ENCODE results near the gene SLC12A1.

SLC12A1 gene

GRCh38 chr15:48244921-48245320, 38.8 kb downstream of the SLC12A1 start:
- no peak for DNase-seq

DNA sequence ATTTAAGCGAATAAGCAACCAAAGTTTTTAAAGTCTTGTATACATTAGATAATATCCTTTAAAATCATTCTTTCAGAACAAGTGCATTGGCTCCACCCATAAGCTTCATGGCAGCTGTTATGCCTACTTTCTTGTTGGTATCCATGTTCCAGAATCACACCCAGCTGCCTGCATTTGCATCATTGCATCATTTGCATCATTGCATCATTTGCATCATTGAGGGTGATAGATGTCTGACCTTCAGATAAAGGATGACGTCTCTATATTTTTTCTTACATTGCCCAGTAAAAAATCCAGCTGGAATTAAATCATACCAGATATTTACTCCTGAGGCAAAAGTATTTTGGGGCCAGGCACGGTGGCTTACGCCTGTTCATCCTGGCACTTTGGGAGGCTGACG, 42.3 kb downstream of the SLC12A1 start:
- DNase-seq = no peak

DNA sequence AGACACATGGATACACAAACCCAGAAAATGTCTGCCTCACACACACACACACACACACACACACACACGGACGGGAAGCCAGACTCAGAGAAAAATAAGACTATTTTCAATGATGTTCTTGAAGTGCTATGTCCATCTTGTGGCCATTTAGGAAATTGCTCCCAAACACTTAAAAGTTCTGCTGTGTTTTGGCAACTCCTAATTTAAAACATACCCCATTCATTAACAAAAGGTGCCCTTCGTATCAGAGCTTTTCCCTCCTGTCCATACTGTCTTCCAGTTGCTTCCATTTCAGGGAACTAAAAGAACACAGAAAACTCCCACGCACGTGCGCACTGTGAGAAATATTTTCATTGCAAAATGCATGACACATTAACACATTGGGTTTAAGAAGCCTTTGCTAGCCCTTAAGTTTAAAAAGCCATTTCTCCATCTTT, 44.6 kb downstream of the SLC12A1 start:
- no peak for DNase-seq

GRCh38 chr15:48253172-48253571, 47.1 kb downstream of the SLC12A1 start:
- DNase-seq = no peak

DNA sequence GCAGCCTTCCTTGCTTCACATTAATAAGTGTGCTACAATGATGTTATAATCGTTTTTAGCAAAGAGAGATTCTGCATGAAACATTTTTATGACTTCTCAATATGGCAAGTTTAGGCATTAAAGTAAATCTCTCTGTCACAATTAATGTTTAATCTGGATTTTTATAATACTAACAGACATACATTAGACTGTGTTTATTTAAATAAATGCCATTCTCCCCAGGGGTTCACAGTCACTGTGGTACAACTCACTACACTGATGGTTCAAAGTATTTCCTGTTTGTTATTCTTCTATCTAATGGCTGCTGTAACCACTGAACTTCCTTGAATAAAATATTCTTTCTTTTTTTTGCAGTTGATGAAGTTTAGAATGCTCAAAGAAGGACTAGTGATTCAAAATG, 59.0 kb downstream of the SLC12A1 start:
- DNase-seq = no peak

DNA sequence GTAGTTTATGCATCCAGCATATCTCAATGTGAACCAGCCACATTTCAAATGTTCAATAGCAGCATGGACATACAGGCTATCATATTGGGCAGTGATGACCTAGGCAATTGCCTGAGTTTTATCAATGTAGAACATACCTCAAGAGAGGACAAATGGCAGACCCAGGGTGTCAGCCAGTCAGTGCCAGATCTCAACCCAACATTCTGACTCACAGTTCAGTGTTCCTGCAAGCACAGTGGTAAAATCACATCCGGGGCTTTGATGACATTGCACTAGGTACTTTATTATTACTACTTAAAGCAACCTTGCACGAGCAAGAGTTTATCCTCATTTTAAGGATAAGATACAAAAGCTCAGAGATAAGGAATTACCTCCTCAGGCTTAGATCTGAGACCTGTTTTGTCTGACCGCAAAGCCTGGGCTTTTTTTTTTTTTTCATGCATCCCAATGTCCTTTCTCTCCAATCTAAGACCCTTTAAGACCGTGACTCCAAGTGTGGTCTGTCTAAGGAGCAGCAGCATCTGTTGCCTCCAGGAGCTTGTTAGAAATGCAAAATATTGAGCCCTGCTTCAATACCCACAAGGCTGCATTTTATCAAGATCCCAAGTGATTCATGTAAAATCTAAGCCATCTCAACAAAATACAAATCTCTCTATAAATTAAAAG, 60.1 kb downstream of the SLC12A1 start:
- DNase-seq = no peak

DNA sequence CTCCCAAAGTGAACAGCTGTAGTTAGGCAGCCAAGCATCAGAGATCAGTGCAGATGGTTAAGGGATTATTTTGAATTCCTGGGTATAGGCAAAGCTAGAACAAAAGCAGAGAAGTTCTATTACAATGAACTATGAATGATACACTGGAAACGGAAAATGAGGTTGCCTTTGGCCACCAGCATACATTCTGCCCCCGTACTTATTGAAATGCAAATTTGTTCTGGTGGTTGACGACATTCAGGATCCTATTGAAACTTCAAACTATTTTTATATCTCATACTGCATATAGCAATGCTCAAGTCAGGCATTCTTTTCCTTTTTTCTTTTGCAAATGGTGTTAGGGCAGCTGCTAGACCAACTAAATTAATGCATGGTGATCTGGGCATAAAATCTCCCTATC, 61.7 kb downstream of the SLC12A1 start:
- no peak for DNase-seq

DNA sequence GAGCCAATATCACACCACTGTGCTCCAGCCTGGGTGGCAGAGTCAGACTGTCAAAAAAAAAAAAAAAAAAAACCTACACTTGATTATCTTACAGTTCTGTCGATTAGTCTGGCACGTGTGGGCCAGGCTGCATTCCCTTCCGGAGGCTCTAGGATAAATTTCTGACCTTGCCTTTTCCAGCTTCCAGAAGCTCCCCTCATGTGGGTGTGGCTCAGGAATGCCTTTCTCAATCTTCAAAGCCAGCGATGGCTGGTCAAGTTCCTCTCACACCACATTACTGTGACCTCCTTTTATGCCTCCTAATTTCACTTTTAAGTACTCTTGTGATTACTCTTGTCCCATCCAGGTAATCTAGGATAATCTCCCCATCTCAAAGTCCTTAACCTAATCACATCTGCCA, 66.9 kb downstream of the SLC12A1 start:
- DNase-seq = no peak

GRCh38 chr15:48278666-48279065, 72.6 kb downstream of the SLC12A1 start:
- no peak for DNase-seq

GRCh38 chr15:48279608-48280007, 73.5 kb downstream of the SLC12A1 start:
- DNase-seq = no peak

DNA sequence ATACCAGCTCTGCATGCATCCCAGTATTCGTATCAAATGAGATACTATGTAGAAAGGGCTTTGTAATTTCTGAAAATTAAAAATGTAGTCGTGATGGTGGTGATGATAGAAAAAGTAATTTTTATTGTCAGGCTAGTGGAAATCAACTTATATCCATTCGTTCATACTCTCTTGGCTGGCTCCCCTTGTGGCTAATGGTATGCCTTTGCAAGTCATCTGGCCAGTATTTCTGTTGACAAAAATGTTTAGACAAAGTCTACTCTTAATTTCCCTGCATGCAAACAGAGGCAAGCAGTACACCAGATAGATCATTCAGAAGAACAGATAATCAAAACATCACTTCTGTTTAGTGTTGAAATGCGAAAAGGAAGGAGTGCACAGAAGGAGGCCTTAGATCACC, 75.6 kb downstream of the SLC12A1 start:
- DNase-seq = no peak

DNA sequence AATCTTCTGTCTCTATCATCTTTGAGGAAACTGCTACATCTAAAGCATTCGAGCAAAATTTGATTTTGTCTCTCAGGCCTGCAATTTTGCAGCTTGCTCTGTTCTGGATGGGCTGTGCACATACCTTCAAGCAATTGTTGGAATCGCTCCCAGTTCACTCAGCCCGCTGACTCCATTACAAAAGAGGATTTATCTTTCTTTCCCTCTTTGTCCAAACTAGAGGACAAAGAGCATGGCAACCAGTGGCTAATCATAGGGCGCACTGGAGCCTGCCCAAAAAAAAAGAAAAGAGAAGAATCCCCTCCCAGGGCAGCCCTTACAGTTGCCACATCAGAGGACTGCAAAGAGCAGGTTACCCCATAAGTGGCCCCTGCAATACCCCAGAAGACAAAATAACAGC, 76.1 kb downstream of the SLC12A1 start:
- no peak for DNase-seq

- no peak for DNase-seq
These were observed 77.5 kb downstream of the SLC12A1 start for GRCh38 chr15:48283396-48284145.

DNA sequence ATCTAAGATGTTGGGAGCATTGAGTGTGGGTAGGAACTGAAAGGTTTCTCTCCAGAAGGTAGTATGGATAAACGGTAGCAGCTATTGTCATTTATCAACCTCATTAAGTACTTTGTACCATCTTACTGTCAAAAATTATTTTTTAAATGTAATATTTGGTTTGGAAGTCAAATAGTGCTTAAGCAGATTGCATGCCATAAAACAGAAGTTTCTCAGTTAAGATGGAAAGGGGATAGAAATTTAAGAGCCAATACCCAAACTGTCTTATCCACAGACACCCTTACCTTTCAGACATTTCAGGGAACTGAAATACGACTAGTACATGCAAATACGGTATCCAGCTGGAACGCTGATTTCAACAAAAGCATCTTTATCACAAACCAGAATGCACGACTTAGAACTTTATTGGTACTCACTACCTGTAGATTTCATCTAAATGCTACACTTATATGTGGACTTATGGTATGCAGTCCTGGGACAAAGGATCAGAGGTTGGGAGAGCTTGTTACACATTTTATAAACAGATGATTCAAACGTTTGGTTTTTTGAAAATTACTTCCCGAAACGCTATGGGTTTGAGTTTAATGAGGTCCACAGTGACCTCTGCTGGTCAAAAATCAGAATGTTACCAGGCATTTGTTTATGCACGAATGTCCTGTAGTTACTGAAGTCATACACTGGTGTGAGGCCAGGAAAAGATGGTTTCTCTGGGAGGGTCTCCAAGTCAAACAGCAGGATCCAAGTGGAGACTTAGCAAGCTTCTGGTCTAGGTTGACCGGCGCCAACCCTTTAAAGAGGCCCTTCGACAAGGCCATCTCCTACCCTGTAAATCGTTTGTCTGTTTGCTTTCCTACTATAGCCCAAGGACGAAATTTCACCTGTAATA, 79.5 kb downstream of the SLC12A1 start:
- DNase-seq = peak; percentile 47

DNA sequence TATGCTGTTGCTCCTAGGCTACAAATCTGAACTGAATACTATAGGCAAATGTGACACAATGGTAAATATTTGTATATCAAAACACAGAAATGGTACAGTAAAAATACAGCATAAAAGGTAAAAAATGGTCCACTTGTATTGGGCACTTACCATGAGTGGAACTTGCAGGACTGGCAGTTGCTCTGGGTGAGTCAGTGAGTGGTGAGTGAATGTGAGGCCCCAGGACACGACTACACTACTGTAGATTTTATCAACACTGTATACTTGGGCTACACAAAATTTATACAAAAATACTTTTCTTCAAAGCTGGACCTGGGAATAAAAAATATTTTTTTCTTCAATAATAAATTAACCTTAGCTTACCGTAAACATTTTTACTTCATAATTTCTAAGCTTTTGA, 83.5 kb downstream of the SLC12A1 start:
- DNase-seq = no peak

DNA sequence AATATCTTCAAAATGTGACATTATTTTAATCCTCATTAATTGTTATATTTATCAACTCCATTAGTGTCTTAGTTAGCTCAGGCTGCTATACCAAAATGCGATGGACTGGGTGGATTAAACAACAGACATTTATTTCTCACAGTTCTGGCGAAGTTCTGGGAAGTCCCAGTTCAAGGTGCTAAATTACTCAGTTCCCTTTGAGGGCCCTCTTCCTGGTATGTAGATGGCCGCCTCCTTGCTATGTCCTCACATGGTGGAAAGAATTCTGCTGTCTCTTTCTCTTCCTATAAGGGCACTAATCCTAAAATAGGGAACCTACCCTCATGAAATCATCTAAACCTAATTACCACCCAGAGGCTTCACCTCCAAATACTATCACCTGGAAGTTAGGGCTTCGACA, 86.4 kb downstream of the SLC12A1 start:
- no peak for DNase-seq

DNA sequence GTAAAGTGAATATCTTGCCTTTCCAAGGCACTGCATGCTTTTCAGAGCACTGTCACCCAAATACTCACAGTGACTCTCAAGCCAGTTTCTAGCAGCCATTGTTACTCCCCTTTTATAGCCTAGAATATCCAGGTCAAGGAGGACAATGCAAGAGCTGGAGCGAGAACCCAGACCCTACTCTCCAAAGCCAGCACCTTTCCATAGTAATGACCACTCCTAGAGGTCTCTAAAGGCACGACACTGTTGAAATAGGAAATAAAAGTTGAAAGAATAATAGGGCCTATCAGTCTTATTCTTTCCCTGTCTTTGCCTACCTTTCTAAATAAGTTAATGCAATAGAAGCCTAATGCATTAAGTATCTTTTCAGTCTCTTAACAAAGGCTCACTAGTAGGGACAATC, 91.6 kb downstream of the SLC12A1 start:
- no peak for DNase-seq

GRCh38 chr15:48298914-48299313, 92.8 kb downstream of the SLC12A1 start:
- no peak for DNase-seq

DNA sequence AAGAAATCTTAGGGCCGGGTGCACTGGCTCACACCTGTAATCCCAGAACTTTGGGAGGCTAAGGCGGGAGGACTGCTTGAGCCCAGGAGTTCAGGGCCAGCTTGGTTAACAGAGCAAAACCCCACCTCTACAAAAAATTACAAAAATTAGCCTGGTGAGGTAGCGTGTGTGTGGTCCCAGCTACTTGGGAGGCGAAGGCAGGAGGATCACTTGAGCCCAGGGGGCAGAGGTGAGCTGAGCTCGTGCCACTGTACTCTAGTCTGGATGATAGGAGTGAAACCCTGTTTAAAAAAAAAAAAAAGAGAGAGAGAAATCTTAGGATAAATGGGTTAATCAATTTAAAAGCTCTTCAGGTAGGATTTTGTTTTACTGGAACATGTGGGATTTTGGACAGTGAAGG, 93.9 kb downstream of the SLC12A1 start:
- no peak for DNase-seq

DNA sequence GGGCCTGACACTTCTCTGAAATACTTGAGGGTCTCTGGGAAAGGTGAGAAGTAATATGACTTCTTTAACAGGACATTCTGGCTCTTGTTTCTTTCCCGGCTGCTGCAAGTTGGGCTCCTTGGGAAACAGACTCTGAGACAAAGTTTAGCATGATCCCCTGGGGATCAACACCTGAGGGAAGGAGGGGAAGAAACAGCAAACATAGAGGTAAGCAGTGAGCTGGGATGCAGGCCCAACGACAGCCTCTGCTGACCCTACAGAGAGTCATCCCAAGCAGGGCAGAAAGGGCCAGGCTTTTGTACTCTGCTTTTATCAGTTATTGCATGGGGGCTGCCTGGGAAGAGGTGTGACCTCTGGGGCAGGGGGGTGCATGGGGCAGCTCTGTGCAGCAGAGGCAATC, 98.3 kb downstream of the SLC12A1 start:
- no peak for DNase-seq

- no peak for DNase-seq
These were observed 100.5 kb downstream of the SLC12A1 start for GRCh38 chr15:48306639-48307038.

- DNase-seq = no peak
These were observed 101.5 kb downstream of the SLC12A1 start for GRCh38 chr15:48307586-48307985.

GRCh38 chr15:48309740-48310139, 103.6 kb downstream of the SLC12A1 start:
- no peak for DNase-seq

GRCh38 chr15:48313216-48313615, 107.1 kb downstream of the SLC12A1 start:
- DNase-seq = no peak

Data from NCI-H1048 (cell line).